ENCODE data around the gene TUBE1. TPM values are rescaled to one million over a fixed set of nuclear protein-coding genes. Genes with fewer than 3 reads are reported as not detected.

TUBE1 gene
- total RNA-seq (2014; rRNA removed; shearing (Covaris generic)) = 24.7 and 27.7 TPM in 2 replicates
- polyA plus RNA-seq (2016; fragmentation: Nextera tagmentation; extraction: Ambion mirVana) = 24.2 and 26.3 TPM in 2 replicates
- long read RNA-seq, transcript TUBE1-202 (12 exons, 2,142 nt) = major isoform, 10 of 16 reads
- long read RNA-seq, partial matches to known transcripts = 3 of 16 reads
- long read RNA-seq, other reads (novel, unspliced or antisense) = 3 of 16 reads

- TF ChIP-seq ZNF331 (CRISPR knock-in tag; IDR thresholded peaks at IDR 0.05; ENCODE audit: low read depth) (no peak), POLR2AphosphoS5 (IDR thresholded peaks at IDR 0.05; ENCODE audit: low read depth) (peak; percentile 86), ZNF114 (CRISPR knock-in tag; IDR thresholded peaks at IDR 0.05) (no peak), NANOG (IDR thresholded peaks at IDR 0.05; ENCODE audit: borderline replicate concordance) (no peak), CREB1 (CRISPR knock-in tag; IDR thresholded peaks at IDR 0.05; ENCODE audit: low read depth) (peak; percentile 52; the same call in 1 of the 2 replicates), STAT1 (IDR thresholded peaks at IDR 0.05; ENCODE audit: unreplicated experiment) (no peak), ZNF462 (CRISPR knock-in tag; IDR thresholded peaks at IDR 0.05) (no peak)
- H3K9me2 ChIP-seq (ENCODE audit: insufficient read depth) = no peaks in the 10 kb centered on the region
- Mint-ChIP-seq H3K4me1 (peaks cover 2% of the 10 kb centered on the region; the same call in 1 of the 3 replicates), H3K4me3 (no peak within 1 kb of the TSS), H3K27me3 (ENCODE audit: insufficient read depth, low read depth, poor library complexity) (no peaks in the 10 kb centered on the region), H3K36me3 (ENCODE audit: low read depth) (peaks cover 12% of the 10 kb centered on the region; the same call in 2 of the 3 replicates), H3K27ac (no peak within 1 kb of the TSS), H3K9me3 (no peaks in the 10 kb centered on the region)
- H3K4me1 ChIP-seq (ENCODE audit: insufficient read depth) = 0 out of 2 replicates have a peak, but pooled peaks cover 6% of the 10 kb centered on the region
- DNase-seq (ENCODE audit: low spot score) (peak; percentile 98), ATAC-seq (peak; percentile 98)
- no peaks in the 10 kb centered on the region for H4K20me1 ChIP-seq (replicated peaks; ENCODE audit: insufficient read depth)
- H3K27me3 ChIP-seq (ENCODE audit: insufficient read depth) = no peaks in the 10 kb centered on the region
- H3K79me2 ChIP-seq (replicated peaks; ENCODE audit: insufficient read depth) = no peaks in the 10 kb centered on the region
- peak within 1 kb of the TSS; percentile 79 for H3K4me2 ChIP-seq
- H2AFZ ChIP-seq = peak within 1 kb of the TSS; percentile 80
- no peaks in the 10 kb centered on the region for H3K36me3 ChIP-seq (ENCODE audit: insufficient read depth)
- H3K27ac ChIP-seq (ENCODE audit: low read depth) = 0 out of 2 replicates have a peak within 1 kb of the TSS, but pooled peaks have one; percentile 8
- H3F3A ChIP-seq (replicated peaks; ENCODE audit: low read depth) = no peaks in the 10 kb centered on the region
- H3K4me3 ChIP-seq = peak within 1 kb of the TSS; percentile 65
Observed at GRCh38 chr6:112087136-112087911, at the start of gene TUBE1, which contains the start of gene FAM229B. Gene TUBE1, minus strand, starts transcription at chr6:112087482. Its CDS starts 48 bp downstream, at chr6:112087434. Gene FAM229B, plus strand, starts transcription at chr6:112087591. Its CDS starts 11,693 bp downstream, at chr6:112099284.
